HG03095 (cell line): Measurements from ENCODE around the gene GRIK4.
"Not testable (repeated sequence)": the region's sequence is repeated elsewhere in the genome, so short reads cannot be mapped to it uniquely, and the experiment has no call there.

ENCODE experiments used
- ATAC-seq: cut with Tn5 transposase; IDR thresholded peaks from one replicate; pipeline ENCODE4 v1.9.1; 2021; ENCODE audit warnings: moderate library complexity; ENCODE audit not compliant: unreplicated experiment

The GRIK4 gene

GRCh38 chr11:121008551-121008950, 497.0 kb downstream of the GRIK4 start:
- no peak for ATAC-seq

GRCh38 chr11:121012091-121012490, 500.5 kb downstream of the GRIK4 start:
- ATAC-seq: no peak

GRCh38 chr11:121018746-121019145, 507.2 kb downstream of the GRIK4 start:
- ATAC-seq: no peak

GRCh38 chr11:121021718-121022117, 510.2 kb downstream of the GRIK4 start:
- ATAC-seq: not testable (repeated sequence)

GRCh38 chr11:121023848-121024751, 512.6 kb downstream of the GRIK4 start, which contains the start of gene TBCEL:
Gene TBCEL, plus strand, starts transcription at chr11:121024102. Its CDS starts 21,589 bp downstream, at chr11:121045691.
- peak; percentile 95 for ATAC-seq

GRCh38 chr11:121024989-121025388, 513.4 kb downstream of the GRIK4 start:
- ATAC-seq: no peak

- no peak for ATAC-seq
These were observed 517.6 kb downstream of the GRIK4 start for GRCh38 chr11:121029153-121029552.

GRCh38 chr11:121029813-121030445, 518.4 kb downstream of the GRIK4 start:
- ATAC-seq: no peak

GRCh38 chr11:121031167-121031566, 519.6 kb downstream of the GRIK4 start:
- ATAC-seq: no peak

- not testable (repeated sequence) for ATAC-seq
These were observed 520.1 kb downstream of the GRIK4 start for GRCh38 chr11:121031648-121032047.

- ATAC-seq: no peak
These were observed 521.0 kb downstream of the GRIK4 start for GRCh38 chr11:121032546-121032945.

- ATAC-seq: no peak
These were observed 522.1 kb downstream of the GRIK4 start for GRCh38 chr11:121033635-121034034.

- ATAC-seq: no peak
These were observed 523.7 kb downstream of the GRIK4 start for GRCh38 chr11:121035169-121035755.

- ATAC-seq: no peak
These were observed 524.2 kb downstream of the GRIK4 start for GRCh38 chr11:121035780-121036179.

GRCh38 chr11:121037016-121037415, 525.5 kb downstream of the GRIK4 start:
- no peak for ATAC-seq
